Calu3 (cell line): ENCODE results near the gene PAXX. TPM values are rescaled to one million over a fixed set of nuclear protein-coding genes. Genes with fewer than 3 reads are reported as not detected.

Experiments used
- BruUV-seq: library from RNA; stranded (reverse); fragments of 400-500 nt; replicated peaks from 2 replicates; lab custom pipeline; 2021; lab: Mats Ljungman, UMichigan
- CTCF ChIA-PET: fragments of 300-600 bp; sonication (Branson Sonifier 250); formaldehyde crosslinking; loops from one replicate; lab custom pipeline; 2022; ENCODE audit warnings: antibody characterized with exemption; lab: Charles Lee
- DNase-seq: peaks from one replicate; pipeline ENCODE4 v3.0.0; 2022
- H3K27ac Mint-ChIP-seq: one replicate; pipeline ENCODE4 v1.8.0; 2022; ENCODE audit warnings: mixed read lengths; ENCODE audit not compliant: unreplicated experiment
- H3K27me3 Mint-ChIP-seq: one replicate; pipeline ENCODE4 v1.8.0; 2022; ENCODE audit warnings: mixed read lengths; ENCODE audit not compliant: unreplicated experiment
- H3K36me3 Mint-ChIP-seq: one replicate; pipeline ENCODE4 v1.8.0; 2022; ENCODE audit warnings: mild to moderate bottlenecking, moderate library complexity, mixed read lengths; ENCODE audit not compliant: insufficient read depth, unreplicated experiment
- H3K4me1 Mint-ChIP-seq: one replicate; pipeline ENCODE4 v1.8.0; 2022; ENCODE audit warnings: mild to moderate bottlenecking, low read depth, mixed read lengths; ENCODE audit not compliant: unreplicated experiment
- H3K4me3 Mint-ChIP-seq: one replicate; pipeline ENCODE4 v1.8.0; 2022; ENCODE audit warnings: mild to moderate bottlenecking, low read depth, moderate library complexity, mixed read lengths; ENCODE audit not compliant: unreplicated experiment
- H3K9me3 Mint-ChIP-seq: one replicate; pipeline ENCODE4 v1.8.0; 2022; ENCODE audit warnings: low read depth, mixed read lengths; ENCODE audit not compliant: unreplicated experiment
- CTCF ChIP-seq: fragments of 200-600 bp; IDR thresholded peaks from one replicate; pipeline ENCODE4 v1.8.0; 2022; ENCODE audit warnings: antibody characterized with exemption; ENCODE audit not compliant: unreplicated experiment
- intact Hi-C: fragments of 100-400 bp; cut with micrococcal nuclease; formaldehyde crosslinking; loops from one replicate; pipeline ENCODE4 v1.10.0; 2022; ENCODE audit not compliant: unreplicated experiment
- total RNA-seq: library from RNA; stranded (reverse); gene quantifications from 2 replicates; pipeline ENCODE4 v1.2.3, GENCODE V29; 2022

Gene PAXX
- total RNA-seq, 1 experiment from 2014 or later: 43.7 TPM

- Mint-ChIP-seq H3K27me3 (no peaks in the 10 kb centered on the region), H3K4me3 (peak overlapping the region; percentile 63), H3K27ac (peak overlapping the region; percentile 30), H3K36me3 (peaks cover 69% of the 10 kb centered on the region), H3K4me1 (peaks cover 13% of the 10 kb centered on the region), H3K9me3 (no peaks in the 10 kb centered on the region)
- BruUV-seq: no TSS peak
- intact Hi-C loops: no loop called here
- no peak for TF ChIP-seq CTCF
- CTCF ChIA-PET: interaction anchor here (0.6 to 1.0 kb wide), 2 partner anchors 85 to 151 kb away, joined by 3 to 4 read pairs; no protein-coding TSS in a partner anchor
- peak; percentile 55 for DNase-seq
Measured at GRCh38 chr9:136944212-136944518, 48.1 kb upstream of the PAXX start.

- Mint-ChIP-seq H3K36me3 (peaks cover 69% of the 10 kb centered on the region), H3K27ac (peak within 1 kb of the TSS; percentile 42), H3K27me3 (no peaks in the 10 kb centered on the region), H3K9me3 (no peaks in the 10 kb centered on the region), H3K4me3 (peak within 1 kb of the TSS; percentile 63), H3K4me1 (peaks cover 8% of the 10 kb centered on the region)
- TF ChIP-seq CTCF: peak; percentile 84
- BruUV-seq: no TSS peak
- DNase-seq: peak; percentile 93
- intact Hi-C loops: no loop called here
- CTCF ChIA-PET: interaction anchor here (0.6 to 1.0 kb wide), 2 partner anchors 85 to 151 kb away, joined by 3 to 4 read pairs; no protein-coding TSS in a partner anchor
Measured at GRCh38 chr9:136944519-136945332, 47.5 kb upstream of the PAXX start, which contains the start of the genes C8G and FBXW5. Gene C8G, plus strand, starts transcription at chr9:136945243. Its CDS starts 78 bp downstream, at chr9:136945321. Gene FBXW5, minus strand, starts transcription at chr9:136944738. Its CDS starts 655 bp downstream, at chr9:136944083.

- Mint-ChIP-seq H3K27me3 (no peaks in the 10 kb centered on the region), H3K4me3 (no peak overlapping the region), H3K27ac (peak overlapping the region; percentile 42), H3K9me3 (no peaks in the 10 kb centered on the region), H3K4me1 (peaks cover 8% of the 10 kb centered on the region), H3K36me3 (peaks cover 72% of the 10 kb centered on the region)
- BruUV-seq: no TSS peak
- CTCF ChIA-PET: no interaction called here
- intact Hi-C loops: no loop called here
- no peak for TF ChIP-seq CTCF
- no peak for DNase-seq
Measured at GRCh38 chr9:136945333-136946227, 46.6 kb upstream of the PAXX start.

GRCh38 chr9:136946228-136947027 lies 45.8 kb upstream of the PAXX start:
- intact Hi-C loops: no loop called here
- CTCF ChIA-PET: interaction anchor here (2.2 kb wide), 1 partner anchor 46 kb away, joined by 15 read pairs; the partner anchor contains the start of gene PAXX
- H3K27ac Mint-ChIP-seq: no peak overlapping the region
- peaks cover 8% of the 10 kb centered on the region for H3K4me1 Mint-ChIP-seq
- no peak overlapping the region for H3K4me3 Mint-ChIP-seq
- H3K27me3 Mint-ChIP-seq: no peaks in the 10 kb centered on the region
- BruUV-seq: no TSS peak
- no peaks in the 10 kb centered on the region for H3K9me3 Mint-ChIP-seq
- no peak for DNase-seq
- H3K36me3 Mint-ChIP-seq: peaks cover 63% of the 10 kb centered on the region
- no peak for TF ChIP-seq CTCF
